GM12873 (cell line): ENCODE data around the gene AGBL4.

Experiments used
- TF ChIP-seq, protein P1 (sequence below): IDR thresholded peaks from 2 replicates; pipeline ENCODE4 v1.5.1; 2012; ENCODE audit warnings: low read depth, mild to moderate bottlenecking, moderate library complexity, low read length, control low read depth; ENCODE audit not compliant: insufficient read depth; ENCODE audit errors: missing control alignments

The AGBL4 gene

DNA sequence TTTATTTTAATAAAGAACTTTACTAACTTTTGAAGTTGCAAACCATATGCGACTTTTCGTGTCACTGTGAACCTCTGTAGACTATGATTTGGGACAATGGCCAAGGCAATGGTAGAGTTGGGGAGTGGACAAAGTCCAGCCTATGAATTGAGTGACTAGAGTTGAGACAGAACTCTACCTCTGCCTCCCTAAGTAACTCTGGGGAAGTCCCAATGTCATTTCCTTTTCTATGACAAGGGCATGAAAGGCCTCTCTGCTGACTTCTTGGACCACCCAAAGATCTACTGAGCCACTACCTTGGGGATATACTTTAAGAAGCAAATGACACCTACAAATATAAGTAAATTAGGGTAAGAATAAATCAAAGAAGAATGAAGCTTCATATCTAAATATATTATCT lies 1266.4 kb downstream of the AGBL4 start:
- TF ChIP-seq, protein P1, sequence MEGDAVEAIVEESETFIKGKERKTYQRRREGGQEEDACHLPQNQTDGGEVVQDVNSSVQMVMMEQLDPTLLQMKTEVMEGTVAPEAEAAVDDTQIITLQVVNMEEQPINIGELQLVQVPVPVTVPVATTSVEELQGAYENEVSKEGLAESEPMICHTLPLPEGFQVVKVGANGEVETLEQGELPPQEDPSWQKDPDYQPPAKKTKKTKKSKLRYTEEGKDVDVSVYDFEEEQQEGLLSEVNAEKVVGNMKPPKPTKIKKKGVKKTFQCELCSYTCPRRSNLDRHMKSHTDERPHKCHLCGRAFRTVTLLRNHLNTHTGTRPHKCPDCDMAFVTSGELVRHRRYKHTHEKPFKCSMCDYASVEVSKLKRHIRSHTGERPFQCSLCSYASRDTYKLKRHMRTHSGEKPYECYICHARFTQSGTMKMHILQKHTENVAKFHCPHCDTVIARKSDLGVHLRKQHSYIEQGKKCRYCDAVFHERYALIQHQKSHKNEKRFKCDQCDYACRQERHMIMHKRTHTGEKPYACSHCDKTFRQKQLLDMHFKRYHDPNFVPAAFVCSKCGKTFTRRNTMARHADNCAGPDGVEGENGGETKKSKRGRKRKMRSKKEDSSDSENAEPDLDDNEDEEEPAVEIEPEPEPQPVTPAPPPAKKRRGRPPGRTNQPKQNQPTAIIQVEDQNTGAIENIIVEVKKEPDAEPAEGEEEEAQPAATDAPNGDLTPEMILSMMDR = no peak

DNA sequence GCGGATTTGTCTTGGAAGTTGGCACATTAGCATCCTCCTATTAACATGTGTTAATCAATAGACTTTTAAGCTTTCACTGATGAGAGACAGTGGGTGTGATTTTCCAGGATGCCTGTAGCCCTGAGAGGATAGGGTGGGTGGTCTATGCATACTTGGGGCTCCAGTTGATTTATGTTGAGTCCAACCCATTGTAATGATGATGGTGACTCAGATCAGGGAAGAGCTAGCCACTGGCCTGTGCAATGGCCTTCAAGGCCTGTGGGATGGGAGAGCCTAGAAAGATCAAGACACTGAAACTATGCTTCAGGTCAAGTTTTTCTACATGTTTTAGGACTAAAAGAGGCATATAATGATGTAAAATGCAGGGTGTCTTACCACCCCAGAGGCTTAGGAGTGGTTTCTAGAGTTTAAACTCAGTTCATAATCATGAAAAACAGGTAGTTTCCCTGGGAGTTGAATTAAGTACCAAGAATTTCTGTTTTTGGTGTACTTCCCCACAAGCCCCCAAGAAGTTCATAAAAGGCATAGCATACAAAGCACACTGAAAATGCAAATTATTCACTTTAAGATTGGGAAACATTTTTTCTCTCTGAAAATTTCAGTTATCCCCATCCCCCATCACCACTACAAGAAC lies 1267.0 kb downstream of the AGBL4 start:
- TF ChIP-seq, protein P1 = no peak

DNA sequence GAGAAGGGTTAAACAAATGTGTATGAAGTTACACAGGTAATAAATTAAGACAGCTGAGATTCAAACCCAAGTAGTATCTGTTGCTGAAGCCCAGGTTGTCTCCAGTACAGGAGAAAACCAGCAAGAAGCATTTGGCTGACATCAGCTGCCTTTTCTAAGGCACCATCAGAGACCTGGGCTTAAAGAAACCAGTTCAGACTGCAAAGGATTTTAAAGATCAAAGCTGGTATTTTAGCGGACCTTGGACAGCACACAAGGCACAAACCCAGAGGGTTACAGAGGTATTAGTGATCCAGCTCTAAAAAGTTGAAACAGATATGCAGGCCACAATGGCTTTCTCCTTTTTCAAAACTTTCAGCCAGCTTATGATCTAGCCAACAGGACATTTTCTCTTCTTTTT lies 1270.5 kb downstream of the AGBL4 start:
- TF ChIP-seq, protein P1 = no peak

DNA sequence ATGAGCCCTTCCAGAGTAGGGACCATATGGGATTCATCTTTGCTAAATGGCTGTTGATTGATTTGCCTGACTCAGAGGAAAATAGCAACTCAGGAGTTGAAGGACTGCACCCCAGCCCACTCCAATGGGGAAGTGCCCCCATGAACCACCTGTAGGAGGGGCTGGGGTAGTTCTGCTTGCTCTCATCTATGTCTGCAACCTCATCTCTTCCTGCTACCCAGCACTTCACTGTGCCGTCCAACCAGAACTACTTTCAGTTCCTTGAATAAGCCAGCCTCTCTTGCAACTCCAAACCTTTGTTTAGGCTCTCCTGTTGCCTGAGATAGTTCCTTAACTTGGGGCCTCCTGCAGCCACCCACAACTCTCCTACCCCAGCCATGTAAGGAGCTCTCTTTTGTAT lies 1273.6 kb downstream of the AGBL4 start:
- TF ChIP-seq, protein P1 = peak; percentile 37

DNA sequence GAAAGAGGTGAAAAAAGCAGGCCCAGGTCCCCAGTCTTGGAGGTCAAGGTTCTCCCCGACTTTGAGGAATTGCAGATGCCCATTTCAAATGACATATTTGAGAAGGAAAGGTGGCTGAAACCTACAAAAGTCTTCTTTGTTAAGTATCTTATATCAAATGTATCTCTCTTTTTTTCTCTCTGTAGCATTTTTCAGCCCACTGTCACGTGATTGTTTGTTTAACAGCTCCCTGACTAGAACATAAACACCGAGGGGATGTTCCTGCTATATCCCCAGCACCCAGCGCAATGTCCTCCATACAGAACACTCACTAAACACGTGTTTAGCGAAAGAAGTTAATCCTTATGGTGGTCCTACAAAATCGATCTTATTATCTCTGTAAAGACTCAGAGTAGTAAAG lies 1274.7 kb downstream of the AGBL4 start:
- TF ChIP-seq, protein P1 = no peak

DNA sequence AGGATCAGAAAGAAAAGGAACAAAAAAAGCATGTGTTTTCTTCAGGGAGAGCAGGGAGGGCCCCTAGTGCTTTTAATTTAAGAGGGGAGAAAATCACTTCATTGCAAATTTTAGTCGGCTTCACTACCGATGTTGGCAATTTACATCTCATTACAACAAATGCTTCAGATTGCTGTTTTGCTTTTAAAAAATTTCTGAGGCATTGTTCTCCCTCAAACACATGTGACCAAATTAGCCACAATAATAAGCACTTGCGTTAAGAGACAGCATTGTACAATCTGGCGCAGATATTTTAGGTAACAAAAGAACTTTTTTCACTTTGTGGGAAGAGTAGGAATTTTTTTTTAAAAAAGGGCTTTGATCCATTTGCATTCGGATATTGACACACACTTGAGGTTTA lies 1276.8 kb downstream of the AGBL4 start:
- TF ChIP-seq, protein P1 = no peak

DNA sequence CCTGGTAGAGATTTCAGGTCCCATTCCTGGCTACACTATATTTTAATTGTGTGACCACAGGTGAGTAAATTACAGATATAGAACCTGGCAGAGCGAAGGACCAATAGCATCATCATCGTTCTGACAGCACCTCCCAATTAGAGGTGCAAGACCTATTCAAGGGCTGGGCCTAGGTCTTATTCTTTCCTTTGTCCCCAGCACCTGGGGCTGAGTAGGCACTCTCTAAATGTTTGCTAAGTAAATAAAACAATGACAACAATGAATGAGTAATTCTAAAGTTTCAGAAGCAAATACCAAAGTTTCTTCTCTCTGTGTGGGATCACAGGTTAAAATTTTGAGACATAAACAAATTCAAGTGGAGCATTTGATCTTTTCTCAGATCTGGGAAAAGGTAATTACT lies 1279.7 kb downstream of the AGBL4 start:
- TF ChIP-seq, protein P1 = no peak
